T-helper 2 cell treated with Interferon-gamma antibody and Interleukin-4, amounts not matched to agents 5 μg/mL and 100 μg/mL, for 36 hours (primary cell): Measurements from ENCODE around the gene MACROH2A1.
A peak's percentile ranks its signal among the peaks of the same experiment; 100 is the strongest.
"Not testable (repeated sequence)": the region's sequence is repeated elsewhere in the genome, so short reads cannot be mapped to it uniquely, and the experiment has no call there.

ENCODE experiments used
- DNase-seq: peaks from one replicate; pipeline ENCODE4 v3.0.0; 2021; ENCODE audit warnings: low spot score
- H3K27ac Mint-ChIP-seq: one replicate; pipeline ENCODE4 v1.8.0; 2021; ENCODE audit warnings: mild to moderate bottlenecking, mixed read lengths
- H3K27me3 Mint-ChIP-seq: one replicate; pipeline ENCODE4 v1.8.0; 2021; ENCODE audit warnings: low read depth, mixed read lengths
- H3K36me3 Mint-ChIP-seq: one replicate; pipeline ENCODE4 v1.8.0; 2021; ENCODE audit warnings: low read depth, mixed read lengths
- H3K4me1 Mint-ChIP-seq: one replicate; pipeline ENCODE4 v1.8.0; 2021; ENCODE audit warnings: low read depth, mixed read lengths
- H3K4me3 Mint-ChIP-seq: one replicate; pipeline ENCODE4 v1.8.0; 2022; ENCODE audit warnings: mild to moderate bottlenecking, moderate library complexity, mixed read lengths
- H3K9me3 Mint-ChIP-seq: one replicate; pipeline ENCODE4 v1.8.0; 2021; ENCODE audit warnings: mixed read lengths

The MACROH2A1 gene

DNA sequence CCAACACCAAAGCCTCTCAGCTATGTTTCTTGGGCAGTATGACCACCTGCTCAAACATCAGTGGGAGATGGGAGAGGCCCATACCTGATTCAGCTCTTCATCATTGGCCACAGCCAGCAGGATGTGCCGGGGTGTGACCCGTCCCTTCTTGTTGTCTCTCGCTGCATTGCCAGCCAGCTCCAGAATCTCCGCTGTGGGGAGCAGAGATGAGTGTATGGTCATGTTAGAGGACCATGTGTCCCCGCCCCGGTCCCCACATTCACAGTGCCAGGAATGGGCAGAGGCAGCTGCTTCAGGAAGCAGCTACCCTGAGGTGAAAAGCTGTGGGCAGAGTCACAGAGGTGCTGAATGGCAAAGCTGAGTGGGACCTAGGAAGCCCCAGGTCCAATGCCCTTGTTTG is 29.1 kb downstream of the MACROH2A1 start:
- H3K27ac Mint-ChIP-seq: peak overlapping the region; percentile 37
- H3K4me1 Mint-ChIP-seq: peaks cover 43% of the 10 kb centered on the region
- no peak for DNase-seq
- H3K4me3 Mint-ChIP-seq: no peak overlapping the region
- no peaks in the 10 kb centered on the region for H3K9me3 Mint-ChIP-seq
- H3K36me3 Mint-ChIP-seq: peaks cover 61% of the 10 kb centered on the region
- no peaks in the 10 kb centered on the region for H3K27me3 Mint-ChIP-seq

DNA sequence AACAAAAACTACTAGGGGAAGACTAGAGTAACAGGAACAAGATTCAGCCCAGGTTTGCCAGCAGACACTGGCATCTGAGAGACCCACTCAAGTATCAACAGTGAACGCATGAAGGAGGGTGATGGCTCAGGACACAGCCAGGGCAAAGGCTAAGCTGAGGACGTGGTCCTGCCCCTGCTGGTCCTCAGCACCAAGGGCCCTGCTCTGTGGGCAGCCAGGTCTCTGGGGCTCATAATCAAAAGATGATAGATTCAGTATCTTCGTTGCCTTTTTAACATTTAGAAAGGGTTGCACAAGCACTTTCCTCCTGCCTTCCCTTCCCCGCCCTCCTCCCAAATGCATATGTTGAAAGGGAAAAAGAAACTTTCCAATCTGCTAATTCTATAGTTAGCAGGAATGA is 31.5 kb downstream of the MACROH2A1 start:
- no peaks in the 10 kb centered on the region for H3K27me3 Mint-ChIP-seq
- H3K9me3 Mint-ChIP-seq: no peaks in the 10 kb centered on the region
- H3K4me3 Mint-ChIP-seq: no peak overlapping the region
- peaks cover 31% of the 10 kb centered on the region for H3K4me1 Mint-ChIP-seq
- no peak for DNase-seq
- peaks cover 60% of the 10 kb centered on the region for H3K36me3 Mint-ChIP-seq
- H3K27ac Mint-ChIP-seq: no peak overlapping the region

DNA sequence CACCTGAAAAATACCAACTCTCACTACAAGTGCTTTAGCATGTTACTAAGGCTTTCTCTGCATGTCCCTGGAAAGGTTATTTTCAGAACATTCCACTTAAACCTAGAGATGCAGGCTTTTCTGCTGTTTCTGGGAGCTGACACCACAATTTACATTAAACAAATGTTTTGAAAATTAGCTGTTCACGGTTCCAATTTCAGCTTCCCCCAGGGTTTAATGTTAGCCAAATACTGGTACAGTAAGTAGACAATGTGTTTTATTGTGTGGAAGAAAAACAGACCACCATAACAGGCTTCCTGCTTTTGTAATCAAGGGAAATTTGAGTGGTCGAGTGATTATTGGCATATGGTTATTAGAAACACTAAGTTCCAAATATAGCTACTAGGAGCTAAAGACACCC is 32.0 kb downstream of the MACROH2A1 start:
- Mint-ChIP-seq H3K36me3 (peaks cover 55% of the 10 kb centered on the region), H3K4me3 (no peak overlapping the region), H3K27ac (no peak overlapping the region), H3K9me3 (no peaks in the 10 kb centered on the region), H3K27me3 (no peaks in the 10 kb centered on the region), H3K4me1 (peaks cover 27% of the 10 kb centered on the region)
- no peak for DNase-seq

DNA sequence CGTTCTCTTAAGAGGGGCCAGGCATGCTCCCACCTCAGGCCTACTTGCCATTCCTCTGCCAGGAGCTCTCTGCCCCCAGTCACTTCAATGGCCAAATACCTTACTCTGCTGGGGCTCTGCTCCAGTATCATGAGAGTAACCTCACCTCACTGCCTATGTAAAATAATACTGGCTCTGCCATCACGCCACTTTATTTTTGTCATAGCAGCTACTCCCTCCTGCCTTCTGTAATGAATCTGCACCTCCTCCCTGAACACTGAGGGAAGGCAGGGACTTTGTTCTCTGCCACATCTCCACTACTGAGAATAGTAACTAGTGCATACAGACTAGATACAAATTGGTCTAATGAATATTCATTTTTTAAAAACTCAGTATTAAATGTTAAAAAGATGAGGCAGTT is 33.8 kb downstream of the MACROH2A1 start:
- Mint-ChIP-seq H3K4me1 (peaks cover 35% of the 10 kb centered on the region), H3K27ac (no peak overlapping the region), H3K36me3 (peaks cover 57% of the 10 kb centered on the region), H3K27me3 (no peaks in the 10 kb centered on the region), H3K9me3 (no peaks in the 10 kb centered on the region), H3K4me3 (no peak overlapping the region)
- DNase-seq: no peak

DNA sequence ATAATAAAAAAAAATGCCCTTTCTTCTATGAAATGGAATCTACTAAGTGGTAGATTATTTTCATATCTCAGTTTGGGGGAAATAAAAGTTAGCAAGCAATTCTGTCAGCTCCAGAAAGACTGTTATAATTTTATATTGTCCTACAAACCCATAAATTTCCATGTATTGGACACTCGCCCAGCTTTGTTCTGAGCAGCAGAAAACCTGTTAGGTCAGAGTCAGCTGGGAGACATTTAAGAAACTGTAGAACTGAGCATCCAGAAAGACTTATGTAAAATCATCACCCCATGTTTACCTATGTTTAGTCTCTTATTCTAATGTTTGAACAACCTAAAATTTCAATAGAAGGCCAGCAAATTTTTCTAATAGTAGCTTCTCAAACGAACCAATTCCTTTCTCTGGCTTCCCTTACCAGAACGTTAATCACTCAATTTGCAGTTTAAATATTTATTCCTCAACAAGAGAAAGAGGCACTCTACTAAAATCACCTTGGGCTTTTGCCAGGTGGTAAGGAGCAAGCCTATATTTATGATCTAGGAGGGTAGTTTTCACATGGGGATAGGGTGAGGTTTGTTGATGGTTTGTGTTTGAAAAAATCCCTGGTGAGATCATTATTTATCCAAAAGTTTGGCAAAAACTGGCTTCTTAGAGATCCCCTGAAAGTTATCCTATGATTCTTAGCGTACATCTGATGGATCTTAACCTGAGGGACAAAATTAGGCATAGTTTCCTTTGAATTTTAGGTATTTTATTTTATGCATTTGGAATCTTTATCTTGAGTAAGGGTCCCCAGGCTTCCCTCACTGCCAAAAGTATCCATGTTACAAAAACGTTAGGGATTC is 34.4 kb downstream of the MACROH2A1 start:
- no peaks in the 10 kb centered on the region for H3K27me3 Mint-ChIP-seq
- H3K4me1 Mint-ChIP-seq: peaks cover 37% of the 10 kb centered on the region
- no peaks in the 10 kb centered on the region for H3K9me3 Mint-ChIP-seq
- no peak for DNase-seq
- peaks cover 56% of the 10 kb centered on the region for H3K36me3 Mint-ChIP-seq
- no peak overlapping the region for H3K27ac Mint-ChIP-seq
- no peak overlapping the region for H3K4me3 Mint-ChIP-seq

DNA sequence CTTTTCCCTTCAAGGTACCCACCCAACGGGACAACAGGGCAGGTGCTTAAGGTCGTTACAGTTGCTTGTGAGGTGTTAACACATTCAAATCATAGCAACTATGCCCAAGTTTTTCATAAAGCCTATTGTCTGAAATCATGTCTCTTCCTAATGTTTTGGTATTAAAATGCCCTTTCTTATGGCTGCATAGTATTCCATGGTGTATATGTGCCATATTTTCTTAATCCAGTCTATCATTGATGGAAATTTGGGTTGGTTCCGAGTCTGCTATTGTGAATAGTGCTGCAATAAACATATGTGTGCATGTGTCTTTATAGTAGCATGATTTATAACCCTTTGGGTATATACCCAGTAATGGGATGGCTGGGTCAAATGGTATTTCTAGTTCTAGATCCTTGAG is 35.7 kb downstream of the MACROH2A1 start:
- not testable (repeated sequence) for H3K27me3 Mint-ChIP-seq, DNase-seq, H3K9me3 Mint-ChIP-seq, H3K27ac Mint-ChIP-seq, H3K4me3 Mint-ChIP-seq
- Mint-ChIP-seq H3K36me3 (peaks cover 62% of the 10 kb centered on the region), H3K4me1 (peaks cover 37% of the 10 kb centered on the region)

DNA sequence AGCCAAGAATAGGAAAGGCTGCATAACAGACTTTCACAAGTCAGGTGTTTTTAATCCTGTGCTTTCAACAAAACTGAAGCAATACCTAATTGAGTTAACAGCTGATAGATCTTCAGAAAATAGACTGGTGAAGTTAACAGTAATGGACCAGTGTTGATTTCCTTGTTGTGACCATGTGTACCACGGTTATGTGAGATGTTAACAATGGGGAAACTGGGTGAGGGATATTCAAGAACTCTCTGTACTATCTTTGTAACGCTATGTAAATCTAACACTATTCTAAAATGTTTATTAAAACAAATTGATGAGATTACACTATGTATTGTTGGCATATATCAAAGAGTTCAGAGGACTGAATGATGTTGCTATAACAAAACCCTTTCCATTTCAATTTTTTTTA is 36.9 kb downstream of the MACROH2A1 start:
- Mint-ChIP-seq H3K4me3 (no peak overlapping the region), H3K27me3 (no peaks in the 10 kb centered on the region), H3K36me3 (peaks cover 56% of the 10 kb centered on the region), H3K4me1 (peaks cover 39% of the 10 kb centered on the region), H3K9me3 (no peaks in the 10 kb centered on the region), H3K27ac (no peak overlapping the region)
- no peak for DNase-seq

DNA sequence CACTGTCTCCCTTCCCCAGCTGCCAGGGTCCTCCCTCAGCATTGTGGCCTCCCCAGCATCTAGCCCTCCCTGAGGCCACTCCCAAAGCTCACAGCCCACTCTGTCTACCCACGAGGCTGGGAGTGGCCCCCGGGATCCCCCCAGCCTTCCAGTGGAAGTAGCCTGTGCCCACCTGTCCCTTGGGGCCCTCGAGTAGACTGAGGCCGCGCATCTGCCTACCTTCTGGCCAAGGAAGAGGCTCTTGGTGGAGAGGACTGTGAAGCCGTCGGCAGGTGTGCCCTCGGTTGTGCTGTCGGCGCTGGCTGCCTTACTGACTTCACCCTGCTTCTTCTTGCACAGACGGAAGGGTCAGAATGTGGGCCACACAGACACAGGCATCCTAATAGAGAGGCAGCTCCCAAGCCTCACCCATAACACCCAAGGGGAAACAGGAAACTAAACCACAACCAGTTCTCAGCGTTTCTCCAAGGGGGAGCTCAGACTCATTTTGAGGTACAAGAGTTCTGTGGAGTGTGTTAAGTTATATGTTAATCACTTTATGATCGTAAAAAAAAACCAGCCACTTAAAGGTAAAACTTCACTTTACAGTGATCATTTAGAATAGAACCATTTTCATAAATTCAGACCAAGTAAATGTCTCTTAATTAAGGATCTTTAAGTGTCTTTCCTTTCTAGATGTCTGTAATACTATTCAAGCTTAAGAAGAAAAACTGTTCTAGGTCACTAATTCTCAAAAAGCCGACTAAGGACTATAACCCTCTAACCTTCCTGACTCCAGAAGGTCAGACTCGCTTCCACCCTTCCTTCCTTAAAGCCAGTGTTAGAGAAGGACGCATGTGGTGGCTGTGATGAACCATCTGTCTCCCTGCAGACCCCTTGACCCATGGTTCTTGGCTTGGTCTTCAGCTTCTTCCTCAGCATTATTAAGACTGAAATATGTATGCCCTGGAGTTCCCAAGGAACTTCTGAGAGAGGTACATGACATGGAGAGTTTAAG is 38.5 kb downstream of the MACROH2A1 start:
- Mint-ChIP-seq H3K4me3 (peak overlapping the region; percentile 36), H3K4me1 (peaks cover 39% of the 10 kb centered on the region), H3K36me3 (peaks cover 56% of the 10 kb centered on the region), H3K27ac (peak overlapping the region; percentile 79), H3K9me3 (no peaks in the 10 kb centered on the region), H3K27me3 (no peaks in the 10 kb centered on the region)
- no peak for DNase-seq

DNA sequence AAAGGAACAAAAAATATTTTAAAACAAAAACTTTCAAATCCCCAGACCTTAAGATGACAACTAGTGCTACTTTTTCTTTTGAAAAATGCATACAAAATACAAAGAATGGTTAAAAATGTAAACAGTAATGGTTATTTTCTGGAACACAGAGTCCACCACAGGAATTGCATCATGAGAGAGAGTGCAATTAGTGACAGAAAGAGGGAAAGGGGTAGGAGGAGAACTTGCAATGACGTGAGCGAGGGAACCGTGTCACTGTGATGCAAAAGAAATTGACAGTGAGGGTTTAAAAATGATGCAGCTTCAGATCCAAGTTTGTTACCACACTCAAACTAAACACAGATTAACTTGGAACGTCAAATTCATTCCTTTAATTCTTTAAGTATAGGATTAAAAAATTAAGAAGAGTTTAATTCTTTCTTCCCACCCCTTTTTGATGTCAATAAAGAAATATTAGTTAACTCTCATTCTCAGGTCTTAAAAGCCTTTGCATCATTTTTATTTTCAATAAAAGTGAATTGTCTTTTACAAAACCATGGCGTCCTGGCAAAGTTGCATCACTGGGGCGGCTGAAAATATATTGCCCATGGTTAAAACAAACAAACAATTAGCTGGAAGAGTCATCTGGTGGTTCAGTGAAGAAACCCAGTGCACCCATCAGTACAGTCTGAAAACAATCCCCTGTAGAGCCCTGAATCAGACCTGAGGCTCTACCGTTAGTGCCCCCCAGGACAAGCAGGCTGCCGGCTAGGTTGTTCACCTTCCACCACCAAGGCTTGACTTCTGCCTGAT is 39.5 kb downstream of the MACROH2A1 start:
- peak overlapping the region; percentile 79 for H3K27ac Mint-ChIP-seq
- no peaks in the 10 kb centered on the region for H3K9me3 Mint-ChIP-seq
- no peak for DNase-seq
- H3K4me1 Mint-ChIP-seq: peaks cover 32% of the 10 kb centered on the region
- H3K4me3 Mint-ChIP-seq: no peak overlapping the region
- H3K27me3 Mint-ChIP-seq: no peaks in the 10 kb centered on the region
- H3K36me3 Mint-ChIP-seq: peaks cover 53% of the 10 kb centered on the region

DNA sequence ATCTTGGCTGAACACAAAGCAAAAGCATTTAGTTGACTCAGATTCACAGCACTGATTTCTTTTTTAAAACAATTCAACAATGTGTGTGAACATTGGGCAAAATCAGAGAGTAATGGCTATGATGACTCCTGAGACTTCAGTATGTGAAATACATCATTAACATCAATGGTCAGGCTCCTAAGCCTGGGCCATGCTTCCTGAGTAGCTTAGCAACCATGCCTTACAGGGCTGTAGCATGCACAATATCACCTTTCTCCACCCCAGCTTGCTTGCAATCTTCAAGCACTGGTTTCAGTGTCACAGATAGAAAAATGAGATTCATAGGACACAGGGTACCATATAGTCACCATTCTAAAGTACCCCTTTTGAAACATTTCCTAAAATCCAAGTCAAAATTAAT is 41.3 kb downstream of the MACROH2A1 start:
- H3K27ac Mint-ChIP-seq: no peak overlapping the region
- DNase-seq: no peak
- H3K27me3 Mint-ChIP-seq: no peaks in the 10 kb centered on the region
- no peak overlapping the region for H3K4me3 Mint-ChIP-seq
- H3K4me1 Mint-ChIP-seq: peaks cover 24% of the 10 kb centered on the region
- H3K9me3 Mint-ChIP-seq: no peaks in the 10 kb centered on the region
- peaks cover 47% of the 10 kb centered on the region for H3K36me3 Mint-ChIP-seq

DNA sequence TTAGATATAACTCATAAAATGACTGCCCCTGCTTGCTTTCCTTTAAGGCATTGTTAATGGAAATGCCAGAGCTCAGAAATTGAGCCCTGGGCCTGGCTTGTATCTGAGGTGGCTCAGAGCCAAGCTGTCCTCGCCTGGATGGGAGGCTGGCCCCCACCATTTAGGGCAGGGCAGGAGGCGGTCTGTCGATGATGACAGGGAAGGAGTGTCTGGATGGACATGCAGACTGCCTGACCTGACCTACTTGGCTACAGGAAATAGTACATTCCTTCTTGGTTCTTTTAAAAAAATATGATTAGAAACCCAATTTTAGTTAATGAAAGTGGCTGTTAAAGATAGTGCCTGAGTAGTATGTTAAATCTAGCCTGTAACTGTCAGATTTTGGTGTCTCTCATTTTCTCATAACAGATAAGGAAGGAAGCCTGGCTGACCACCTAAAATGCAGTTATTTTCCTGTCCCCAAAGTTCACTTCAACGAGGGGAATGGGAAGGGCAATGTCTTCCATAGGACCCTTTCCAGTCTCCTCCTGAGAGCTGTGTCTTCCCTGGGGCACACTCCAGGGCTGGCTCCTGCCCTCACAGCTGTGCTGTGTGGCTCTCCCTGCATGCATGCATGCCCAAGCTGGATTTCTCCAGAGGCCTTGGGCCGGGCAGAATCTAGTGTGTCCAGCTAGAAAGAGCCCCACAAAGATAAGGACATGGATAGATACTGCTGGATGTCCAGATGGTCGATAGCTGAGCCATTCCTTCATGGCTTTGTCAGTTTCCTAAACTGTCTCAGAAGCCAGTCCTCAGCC is 42.3 kb downstream of the MACROH2A1 start:
- H3K36me3 Mint-ChIP-seq: peaks cover 54% of the 10 kb centered on the region
- no peak for DNase-seq
- no peak overlapping the region for H3K4me3 Mint-ChIP-seq
- H3K9me3 Mint-ChIP-seq: no peaks in the 10 kb centered on the region
- H3K27me3 Mint-ChIP-seq: no peaks in the 10 kb centered on the region
- peaks cover 20% of the 10 kb centered on the region for H3K4me1 Mint-ChIP-seq
- no peak overlapping the region for H3K27ac Mint-ChIP-seq

DNA sequence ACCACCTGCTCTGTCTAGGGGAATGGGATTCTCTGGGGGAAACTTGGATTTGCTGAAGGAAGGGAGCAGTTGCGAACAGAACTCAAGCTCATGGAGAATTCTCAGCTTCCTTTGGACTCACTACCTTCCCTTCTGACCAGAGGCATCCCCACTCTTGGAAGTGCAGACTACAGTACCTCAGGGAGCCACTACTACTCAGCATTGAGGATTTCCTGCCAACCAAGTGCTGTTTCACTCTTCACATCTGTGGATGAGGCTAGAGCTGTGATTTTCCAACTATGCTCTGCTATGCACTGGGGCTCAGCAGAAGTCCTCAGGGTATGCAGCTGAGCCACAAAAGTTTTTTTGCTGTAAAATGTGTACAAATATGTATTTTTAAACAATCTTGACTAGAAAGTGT is 43.9 kb downstream of the MACROH2A1 start:
- Mint-ChIP-seq H3K9me3 (no peaks in the 10 kb centered on the region), H3K4me1 (peaks cover 5% of the 10 kb centered on the region), H3K27ac (no peak overlapping the region), H3K4me3 (no peak overlapping the region), H3K36me3 (peaks cover 52% of the 10 kb centered on the region), H3K27me3 (no peaks in the 10 kb centered on the region)
- no peak for DNase-seq
